Inferior parietal cortex (tissue), 1 donor: ENCODE results near the gene SH2D3C.
A peak's percentile ranks its signal among the peaks of the same experiment; 100 is the strongest.
"Not testable (repeated sequence)": the region's sequence is repeated elsewhere in the genome, so short reads cannot be mapped to it uniquely, and the experiment has no call there.

Source experiments
- DNase-seq: peaks from one replicate; pipeline ENCODE4 v3.0.0-alpha.2; 2016; ENCODE audit errors: extremely low spot score

The SH2D3C gene

GRCh38 chr9:127785023-127785932 lies 6.8 kb upstream of the SH2D3C start:
- peak; percentile 81 for DNase-seq

GRCh38 chr9:127783111-127784008 lies 4.9 kb upstream of the SH2D3C start:
- DNase-seq = no peak

GRCh38 chr9:127781806-127782205 lies 3.3 kb upstream of the SH2D3C start:
- no peak for DNase-seq

- not testable (repeated sequence) for DNase-seq
Measured at GRCh38 chr9:127780909-127781308, 2.4 kb upstream of the SH2D3C start.

- no peak for DNase-seq
Measured at GRCh38 chr9:127780126-127780885, 1.8 kb upstream of the SH2D3C start.

GRCh38 chr9:127779136-127779981 lies 893 bp upstream of the SH2D3C start:
- DNase-seq = no peak

- no peak for DNase-seq
Measured at GRCh38 chr9:127777368-127777980, 992 bp downstream of the SH2D3C start.

GRCh38 chr9:127776924-127777289 lies 1.6 kb downstream of the SH2D3C start:
- no peak for DNase-seq

GRCh38 chr9:127776195-127776923 lies 2.1 kb downstream of the SH2D3C start:
- DNase-seq = no peak

- DNase-seq = no peak
Measured at GRCh38 chr9:127773981-127774380, 4.5 kb downstream of the SH2D3C start.

GRCh38 chr9:127773272-127773671 lies 5.2 kb downstream of the SH2D3C start:
- no peak for DNase-seq

- DNase-seq = no peak
Measured at GRCh38 chr9:127772603-127773002, 5.9 kb downstream of the SH2D3C start.

GRCh38 chr9:127771570-127772189 lies 6.8 kb downstream of the SH2D3C start:
- DNase-seq = no peak

- peak; percentile 74 for DNase-seq
Measured at GRCh38 chr9:127770905-127771569, 7.4 kb downstream of the SH2D3C start.

- DNase-seq = no peak
Measured at GRCh38 chr9:127770583-127770904, 7.9 kb downstream of the SH2D3C start.

- no peak for DNase-seq
Measured at GRCh38 chr9:127769929-127770582, 8.4 kb downstream of the SH2D3C start.

GRCh38 chr9:127769101-127769500 lies 9.4 kb downstream of the SH2D3C start:
- no peak for DNase-seq

GRCh38 chr9:127768698-127769097 lies 9.8 kb downstream of the SH2D3C start:
- DNase-seq = no peak
